ENCODE measurements around the gene NLRP12.
"Not testable (repeated sequence)": the region's sequence is repeated elsewhere in the genome, so short reads cannot be mapped to it uniquely, and the experiment has no call there.

DNA sequence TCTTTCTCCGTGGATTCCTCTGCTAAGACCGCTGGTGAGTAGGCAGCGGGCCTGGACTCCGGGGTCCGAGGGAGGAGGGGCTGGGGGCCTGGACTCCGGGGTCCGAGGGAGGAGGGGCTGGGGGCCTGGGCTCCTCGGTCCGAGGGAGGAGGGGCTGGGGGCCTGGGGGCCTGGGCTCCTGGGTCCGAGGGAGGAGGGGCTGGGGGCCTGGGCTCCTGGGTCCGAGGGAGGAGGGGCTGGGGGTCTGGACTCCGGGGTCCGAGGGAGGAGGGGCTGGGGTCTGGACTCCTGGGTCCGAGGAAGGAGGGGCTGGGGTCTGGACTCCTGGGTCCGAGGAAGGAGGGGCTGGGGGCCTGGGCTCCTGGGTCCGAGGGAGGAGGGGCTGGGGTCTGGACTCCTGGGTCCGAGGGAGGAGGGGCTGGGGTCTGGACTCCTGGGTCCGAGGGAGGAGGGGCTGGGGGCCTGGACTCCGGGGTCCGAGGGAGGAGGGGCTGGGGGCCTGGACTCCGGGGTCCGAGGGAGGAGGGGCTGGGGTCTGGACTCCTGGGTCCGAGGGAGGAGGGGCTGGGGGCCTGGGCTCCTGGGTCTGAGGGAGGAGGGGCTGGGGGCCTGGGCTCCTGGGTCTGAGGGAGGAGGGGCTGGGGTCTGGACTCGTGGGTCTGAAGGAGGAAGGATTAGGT is 45.8 kb upstream of the NLRP12 start:
- TF ChIP-seq, protein P1, sequence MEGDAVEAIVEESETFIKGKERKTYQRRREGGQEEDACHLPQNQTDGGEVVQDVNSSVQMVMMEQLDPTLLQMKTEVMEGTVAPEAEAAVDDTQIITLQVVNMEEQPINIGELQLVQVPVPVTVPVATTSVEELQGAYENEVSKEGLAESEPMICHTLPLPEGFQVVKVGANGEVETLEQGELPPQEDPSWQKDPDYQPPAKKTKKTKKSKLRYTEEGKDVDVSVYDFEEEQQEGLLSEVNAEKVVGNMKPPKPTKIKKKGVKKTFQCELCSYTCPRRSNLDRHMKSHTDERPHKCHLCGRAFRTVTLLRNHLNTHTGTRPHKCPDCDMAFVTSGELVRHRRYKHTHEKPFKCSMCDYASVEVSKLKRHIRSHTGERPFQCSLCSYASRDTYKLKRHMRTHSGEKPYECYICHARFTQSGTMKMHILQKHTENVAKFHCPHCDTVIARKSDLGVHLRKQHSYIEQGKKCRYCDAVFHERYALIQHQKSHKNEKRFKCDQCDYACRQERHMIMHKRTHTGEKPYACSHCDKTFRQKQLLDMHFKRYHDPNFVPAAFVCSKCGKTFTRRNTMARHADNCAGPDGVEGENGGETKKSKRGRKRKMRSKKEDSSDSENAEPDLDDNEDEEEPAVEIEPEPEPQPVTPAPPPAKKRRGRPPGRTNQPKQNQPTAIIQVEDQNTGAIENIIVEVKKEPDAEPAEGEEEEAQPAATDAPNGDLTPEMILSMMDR (IDR thresholded peaks at IDR 0.05; ENCODE audit: insufficient read depth, low read length), result not testable (repeated sequence)
- TF ChIP-seq POLR2AphosphoS5 (IDR thresholded peaks at IDR 0.05; ENCODE audit: low read depth); GABPA (IDR thresholded peaks at IDR 0.05; ENCODE audit: low read depth); SPI1 (IDR thresholded peaks at IDR 0.05; ENCODE audit: borderline replicate concordance, low read depth): not testable (repeated sequence)

Measured in HL-60 (cell line).